ENCODE results near the gene ARHGEF11.

GRCh38 chr1:157025385-157025784 is 20.2 kb downstream of the ARHGEF11 start:
- no peak for TF ChIP-seq EZH2 (IDR thresholded peaks at IDR 0.05; ENCODE audit: borderline replicate concordance, low read length)
- TF ChIP-seq CTCF (conservative IDR thresholded peaks at IDR 0.05 in 1 of 2, IDR thresholded peaks at IDR 0.05 in 1 of 2; ENCODE audit: extremely low read depth in 1 of 2, insufficient read depth in 1 of 2, low read depth in 1 of 2, low read length in 2 of 2) = no peak

Data from mammary epithelial cell (primary cell).